Activated CD4-positive, alpha-beta T cell treated with anti-CD3 and anti-CD28 coated beads, Interleukin-2, amount 50 U/mL, for 4 hours (primary cell): ENCODE measurements around the gene ALK.

Source experiments
- DNase-seq, 2 experiments: peaks; one replicate each; pipeline ENCODE4 v3.0.0-alpha.2; 2020

ALK gene

DNA sequence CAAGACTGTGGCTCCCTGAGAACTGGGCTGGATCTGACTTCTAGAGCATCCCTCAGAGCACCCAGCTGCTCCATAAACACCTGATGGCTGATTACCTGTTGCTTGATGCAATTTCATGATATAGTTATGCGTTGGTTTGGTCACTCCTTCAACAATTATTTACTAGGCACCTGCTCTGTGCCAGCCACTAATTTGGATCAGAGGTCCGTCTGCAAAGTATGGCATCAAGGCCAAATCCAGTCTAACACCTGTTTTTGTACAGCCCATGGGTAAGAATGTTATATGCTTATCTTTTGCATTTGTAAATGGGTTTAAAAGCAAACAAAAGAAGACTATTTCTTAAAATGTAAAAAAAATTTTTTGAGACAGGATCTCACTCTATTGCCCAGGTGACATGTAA lies 348.2 kb downstream of the ALK start:
- DNase-seq, result no peak

DNA sequence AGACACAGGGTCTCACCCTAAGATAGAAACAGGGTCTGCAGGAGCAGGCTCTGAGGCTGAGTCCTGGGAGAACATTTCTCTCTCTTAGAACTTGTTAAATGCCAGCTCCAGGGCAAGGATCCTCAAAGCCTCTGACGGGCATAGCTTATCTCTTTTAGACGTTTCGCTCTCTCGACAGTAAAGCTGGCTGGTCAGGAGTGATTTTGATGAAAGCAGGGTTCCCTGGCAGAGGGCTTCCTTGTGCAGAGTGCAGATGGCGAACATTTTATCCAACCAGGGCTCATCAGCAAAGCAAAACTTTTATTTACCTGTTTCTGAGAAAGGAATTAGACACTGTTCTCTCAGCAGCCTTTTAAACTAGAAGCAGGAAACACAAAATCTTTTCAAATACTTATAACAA lies 350.8 kb downstream of the ALK start:
- no peak for DNase-seq

DNA sequence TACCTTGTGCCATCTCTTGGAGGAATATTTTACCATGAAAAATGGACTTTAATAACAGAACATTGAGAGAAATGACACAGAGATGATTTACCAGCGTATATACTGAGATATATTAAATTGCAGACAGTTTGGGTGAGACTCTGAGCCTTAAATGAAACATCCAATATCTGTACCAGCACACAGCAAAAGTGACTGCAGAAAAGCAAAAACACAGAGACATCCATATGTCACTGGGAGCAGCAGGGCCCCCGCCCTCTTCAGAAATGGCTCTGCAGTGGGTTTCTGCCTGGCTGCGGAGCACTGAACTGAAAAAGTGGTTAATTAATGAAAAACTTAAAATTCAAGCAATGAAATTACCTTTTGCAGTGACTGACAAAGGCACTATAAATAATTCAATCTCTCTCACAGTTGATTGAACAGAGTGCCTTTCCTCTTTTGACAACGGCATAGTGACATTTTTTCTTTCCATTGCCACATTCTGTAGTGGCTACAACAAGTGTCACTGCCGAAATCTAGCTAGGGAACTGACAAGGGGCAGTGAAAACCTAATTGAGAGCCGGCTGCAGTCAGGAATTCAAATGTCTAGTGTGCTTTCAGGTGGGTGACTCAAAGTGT lies 353.4 kb downstream of the ALK start:
- no peak for DNase-seq

DNA sequence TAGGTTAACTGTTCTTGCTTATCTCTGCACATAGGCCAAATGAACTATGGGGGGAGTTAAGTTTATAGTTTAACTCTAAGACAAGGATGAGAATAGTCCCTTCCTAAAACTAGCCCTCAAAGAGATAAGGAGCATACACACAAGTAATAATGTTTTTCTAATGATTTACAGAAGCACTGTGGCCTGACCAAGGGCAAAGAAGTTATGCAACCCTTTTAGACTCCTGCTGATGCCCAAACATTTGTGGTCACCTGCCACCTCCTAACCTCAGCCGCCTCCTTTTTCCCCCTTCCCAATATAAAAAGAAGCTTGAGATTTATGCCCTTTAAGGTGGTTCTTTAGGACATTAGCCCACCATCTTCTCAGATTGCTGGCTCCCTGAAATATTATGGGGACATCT lies 357.7 kb downstream of the ALK start:
- DNase-seq, result no peak

DNA sequence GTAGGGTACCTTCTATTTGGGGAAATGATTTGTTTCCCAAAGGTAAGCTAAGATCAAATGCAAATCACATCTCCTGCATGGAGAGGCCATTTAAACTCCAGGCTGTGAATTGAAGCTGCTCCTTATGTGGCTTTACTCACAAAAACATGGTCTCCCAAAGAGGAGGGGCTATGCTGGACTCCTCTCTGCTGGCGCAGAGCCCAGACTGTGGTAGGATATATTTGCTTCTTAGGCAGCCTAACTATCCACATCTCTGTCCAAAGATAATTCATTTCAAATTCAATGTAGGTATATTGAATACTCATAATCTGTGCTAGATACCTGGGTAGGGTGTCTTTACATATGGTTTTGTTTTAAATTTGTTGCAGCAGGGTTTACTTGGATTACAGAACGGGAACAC lies 358.5 kb downstream of the ALK start:
- no peak for DNase-seq

DNA sequence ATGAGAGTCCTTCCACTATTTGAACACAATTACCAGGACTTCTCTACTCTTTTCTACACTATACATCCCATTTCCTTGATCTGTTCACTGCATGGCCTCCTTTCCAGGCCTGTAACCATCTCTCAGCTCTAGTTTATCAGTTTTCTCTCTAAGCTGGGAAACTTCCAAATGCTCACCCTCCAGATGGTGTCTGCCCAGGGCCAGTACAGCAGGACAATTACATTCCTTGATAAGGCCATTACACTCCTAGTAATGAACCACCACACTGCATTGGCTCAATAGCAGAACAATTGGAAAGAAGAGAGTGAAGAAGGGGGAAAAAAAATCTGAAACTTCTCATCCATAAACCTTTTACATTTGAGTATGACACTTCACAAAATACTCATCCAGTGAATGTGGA lies 359.1 kb downstream of the ALK start:
- no peak for DNase-seq

DNA sequence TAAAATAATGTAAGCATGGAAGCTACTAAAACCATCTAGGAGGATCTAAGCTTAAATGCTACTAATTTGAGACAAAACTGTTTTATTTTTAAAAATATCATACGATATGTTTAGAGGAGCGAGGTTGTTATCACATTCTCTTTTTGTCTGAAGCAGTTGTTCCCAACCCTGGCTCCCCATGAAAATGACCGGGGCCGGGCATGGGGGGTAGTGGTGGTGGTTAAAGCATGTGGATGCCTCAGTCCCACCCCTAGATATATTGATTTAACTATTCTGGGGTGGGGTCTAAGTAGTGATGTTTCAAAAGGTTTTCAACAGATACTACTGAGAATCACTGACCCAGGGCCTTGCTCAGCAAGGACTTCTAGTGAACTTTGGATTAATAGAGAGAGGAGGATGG lies 359.8 kb downstream of the ALK start:
- no peak for DNase-seq

DNA sequence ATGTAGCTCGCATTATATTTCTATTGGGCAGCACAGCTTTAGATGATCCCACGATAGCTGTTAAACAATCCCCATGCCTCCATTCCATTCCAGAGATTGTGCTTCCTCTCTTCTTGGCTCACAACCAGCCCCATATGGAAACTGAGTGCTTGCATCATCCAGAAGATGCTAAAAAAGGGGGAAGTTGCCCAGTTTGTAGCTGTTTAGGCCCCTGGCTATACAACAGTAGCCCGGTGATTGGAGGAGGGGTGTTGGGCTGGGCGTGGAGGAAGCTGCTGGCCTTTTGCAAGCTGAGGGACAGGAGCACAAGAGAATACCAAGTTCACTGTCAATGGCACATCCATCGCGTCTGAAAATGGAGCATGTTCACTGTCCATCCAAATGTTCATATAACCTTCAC lies 360.2 kb downstream of the ALK start:
- no peak for DNase-seq

DNA sequence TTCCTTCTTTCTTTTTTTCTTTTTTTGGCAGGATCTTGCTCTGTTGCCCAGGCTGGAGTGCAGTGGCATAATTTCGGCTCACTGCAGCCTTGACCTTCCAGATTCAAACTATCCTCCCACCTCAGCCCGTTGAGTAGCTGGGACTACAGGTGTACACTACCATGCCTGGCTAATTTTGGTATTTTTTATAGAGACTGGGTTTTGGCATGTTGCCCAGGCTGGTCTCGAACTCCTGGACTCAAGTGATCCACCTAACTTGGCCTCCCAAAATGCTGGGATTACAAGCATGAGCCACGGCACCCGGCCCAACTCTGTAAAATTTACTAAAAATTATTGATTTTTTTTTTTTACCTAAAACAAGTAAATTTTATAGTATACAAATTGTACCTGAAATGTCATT lies 360.8 kb downstream of the ALK start:
- no peak for DNase-seq

DNA sequence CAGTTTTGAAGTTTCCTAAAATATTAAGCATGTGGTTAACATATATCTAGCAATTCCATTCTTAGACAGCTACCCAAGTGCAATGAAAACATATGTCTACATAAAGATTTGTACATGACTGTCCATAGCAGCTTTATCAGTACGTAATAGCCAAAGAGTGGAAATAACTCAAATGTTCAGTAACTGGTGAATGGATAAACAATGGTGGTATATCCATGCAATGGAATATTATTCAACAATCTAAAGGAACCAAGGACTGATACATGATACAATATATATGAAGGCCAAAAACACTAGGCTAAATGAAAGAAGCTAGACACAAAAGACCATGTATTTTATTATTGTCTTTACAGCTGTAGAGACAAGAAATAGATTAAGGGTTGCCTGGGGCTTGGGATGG lies 361.4 kb downstream of the ALK start:
- DNase-seq, result no peak

DNA sequence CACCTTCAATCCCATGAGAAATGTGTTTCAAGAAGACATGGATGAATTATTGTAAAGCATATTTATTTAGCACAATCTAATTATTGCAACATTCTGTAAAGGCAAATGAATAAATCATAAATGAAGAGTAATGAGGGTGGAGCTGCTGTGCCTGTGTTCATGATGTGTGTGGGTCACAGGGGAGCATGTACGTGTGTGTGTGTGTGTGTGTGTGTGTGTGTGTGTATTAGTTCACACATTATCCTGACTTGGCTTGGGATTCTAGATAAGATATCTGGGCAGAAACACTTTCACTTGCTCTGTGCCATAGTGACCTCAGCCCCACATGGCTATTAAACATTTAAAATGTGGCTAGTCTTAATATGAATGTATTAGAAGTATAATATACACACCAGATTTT lies 361.8 kb downstream of the ALK start:
- no peak for DNase-seq

DNA sequence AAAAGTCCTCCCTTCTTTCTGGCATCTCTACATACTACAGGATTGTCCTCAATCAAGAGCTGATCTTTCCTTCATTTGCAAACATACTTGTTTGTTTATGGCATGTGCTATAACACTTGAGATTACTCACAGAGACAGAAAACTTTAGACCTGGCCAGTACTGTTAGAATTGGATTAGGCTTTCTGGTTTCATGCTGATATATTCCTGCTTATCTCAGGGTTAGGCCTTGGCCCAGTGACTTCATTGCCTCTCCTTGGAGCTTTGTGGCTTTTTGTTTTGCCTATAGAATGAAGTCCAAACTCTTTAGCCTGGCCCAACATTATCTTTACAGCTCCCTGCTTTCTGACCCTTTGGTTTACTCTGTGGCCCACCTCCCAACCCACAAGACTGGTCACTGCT lies 363.3 kb downstream of the ALK start:
- no peak for DNase-seq

DNA sequence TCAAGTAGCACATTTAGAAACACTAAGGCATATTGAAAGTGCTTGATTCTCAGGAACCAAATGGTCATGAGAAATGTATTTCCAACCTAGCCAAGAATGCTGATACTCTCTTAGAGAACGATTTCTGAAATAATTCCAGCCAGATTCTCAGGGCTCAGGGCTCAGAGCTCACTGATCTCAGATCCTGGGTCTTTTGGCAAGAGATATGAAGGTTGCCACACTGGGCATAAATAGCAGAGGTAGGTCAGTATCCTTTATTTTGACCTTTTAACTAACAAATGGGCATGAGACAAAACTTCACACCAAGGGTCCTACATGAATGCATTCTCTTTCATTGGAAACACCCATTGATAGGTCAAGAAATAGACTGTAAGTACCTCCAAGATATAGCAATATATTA lies 364.1 kb downstream of the ALK start:
- no peak for DNase-seq

DNA sequence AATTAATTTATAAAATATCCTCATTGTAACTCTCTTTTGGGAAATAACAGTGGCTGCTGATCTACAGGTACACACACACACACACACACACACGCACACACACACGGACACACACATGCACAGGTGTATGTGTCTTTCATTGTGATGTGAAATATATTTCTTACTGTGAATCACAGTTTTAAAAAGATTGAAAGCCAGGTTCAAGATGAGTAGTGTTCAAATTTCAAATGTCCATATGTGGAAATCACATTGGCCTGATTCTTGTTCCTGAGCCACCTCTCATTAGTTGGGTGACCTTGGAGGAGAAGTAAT lies 372.4 kb downstream of the ALK start:
- no peak for DNase-seq

DNA sequence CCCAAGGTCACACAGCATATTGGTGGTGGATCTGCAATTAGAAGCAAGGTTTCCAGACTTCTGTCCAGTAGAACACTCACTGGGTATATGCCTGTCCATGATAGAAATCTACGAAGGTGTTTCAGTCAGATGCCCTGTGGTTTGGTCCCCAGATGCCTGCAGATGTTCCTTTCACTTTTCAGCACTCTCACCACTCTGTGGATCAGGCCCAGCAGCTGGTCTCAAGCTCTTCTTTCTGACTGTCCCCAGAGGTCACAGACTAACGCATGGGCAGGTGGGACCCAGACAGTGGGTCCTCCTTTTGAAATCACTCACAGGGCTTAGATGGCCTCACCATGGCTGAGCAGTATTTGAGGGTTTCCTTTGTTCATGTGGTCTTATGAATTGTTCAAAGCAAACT lies 376.5 kb downstream of the ALK start:
- no peak for DNase-seq

DNA sequence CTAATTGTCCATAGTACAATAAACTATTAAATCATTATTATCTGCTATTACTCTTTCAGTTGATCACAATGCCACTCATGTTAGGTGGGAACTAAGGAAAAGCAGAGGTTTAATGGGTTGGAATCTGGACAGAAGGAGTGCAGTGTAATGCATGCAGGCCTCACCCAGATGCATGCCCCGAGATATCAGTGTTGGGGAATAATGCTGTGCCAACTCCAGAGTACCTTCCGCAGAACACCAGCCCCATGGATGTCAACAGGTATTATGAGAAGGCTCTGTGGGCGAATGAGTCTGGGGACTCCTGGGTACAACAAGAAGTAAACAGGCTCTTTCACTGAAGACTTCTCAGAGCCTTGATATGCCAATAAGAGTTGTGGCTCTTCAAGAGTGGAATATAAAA lies 377.4 kb downstream of the ALK start:
- DNase-seq, result no peak

DNA sequence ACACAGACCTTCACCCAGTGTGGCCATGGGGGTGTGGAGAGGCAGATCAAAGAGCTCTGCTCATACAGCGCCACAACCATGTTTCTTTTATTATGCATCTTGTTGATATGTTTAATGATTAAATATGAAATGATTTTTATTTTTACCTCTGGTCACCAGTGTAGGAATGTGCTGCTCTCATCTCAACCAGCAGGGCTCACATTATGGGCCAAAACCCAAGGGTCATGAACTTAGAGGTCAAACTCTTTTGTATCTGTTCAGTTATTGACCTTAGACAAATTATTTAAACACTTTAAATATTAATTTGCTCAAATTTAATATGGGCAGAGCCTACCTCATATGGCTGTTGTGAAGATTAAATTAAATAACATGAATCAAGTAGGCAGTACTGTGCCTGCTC lies 386.2 kb downstream of the ALK start:
- DNase-seq, result no peak

DNA sequence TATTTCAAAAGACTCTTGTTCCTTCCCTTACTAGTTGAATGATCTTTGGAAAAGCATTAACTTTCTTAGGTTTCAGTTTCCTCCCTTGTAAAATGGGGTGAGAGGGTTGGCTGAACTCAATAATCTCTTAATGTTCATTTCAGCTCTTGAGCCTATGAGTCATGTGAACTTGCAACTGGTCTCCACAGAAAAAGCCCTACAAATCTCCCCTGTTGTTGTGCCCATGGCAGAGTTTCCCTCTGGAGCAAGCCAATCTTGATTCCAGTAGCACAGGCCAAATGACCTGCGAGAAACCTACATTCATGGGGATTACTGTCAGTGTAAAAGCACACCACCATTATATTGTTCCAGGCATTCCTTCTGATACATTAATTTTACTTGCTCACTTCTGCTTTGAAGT lies 388.9 kb downstream of the ALK start:
- no peak for DNase-seq

DNA sequence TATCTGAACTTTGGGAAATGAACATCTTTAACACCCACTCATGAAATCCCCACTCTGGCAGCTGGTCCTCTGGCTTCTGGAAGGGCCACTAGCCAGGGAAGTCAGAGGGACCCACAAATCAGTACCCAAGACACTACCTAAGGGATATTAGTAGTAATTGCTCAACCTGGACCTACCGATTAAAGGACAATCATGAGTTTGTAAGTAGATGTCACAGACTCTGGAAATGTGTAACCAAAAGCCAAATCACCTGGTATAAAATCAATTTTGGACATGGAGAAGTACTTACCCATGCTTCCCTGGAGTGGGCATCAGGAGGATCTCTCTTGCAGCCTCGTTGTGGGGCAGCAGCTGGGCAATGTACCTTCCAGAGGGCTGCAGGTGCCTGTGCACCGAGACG lies 389.8 kb downstream of the ALK start:
- DNase-seq, result no peak

DNA sequence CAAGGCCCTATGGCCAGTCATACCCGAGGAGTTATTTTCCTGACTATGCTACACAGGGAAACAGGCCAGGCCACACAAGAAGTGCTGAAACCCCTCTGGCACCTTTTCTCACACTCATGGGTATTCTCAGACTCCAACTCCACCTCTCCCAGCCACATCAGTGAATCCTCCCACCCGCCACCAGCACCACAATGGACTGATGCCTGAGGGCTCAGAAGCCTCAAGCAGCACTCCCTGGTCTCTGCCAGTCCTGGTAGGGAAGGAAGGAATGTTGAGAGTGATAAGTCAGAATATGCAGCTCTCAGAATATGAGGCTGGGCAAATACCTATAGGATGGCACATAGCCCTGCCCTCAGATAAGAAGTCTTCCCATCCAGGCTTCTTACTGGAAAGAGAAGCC lies 391.1 kb downstream of the ALK start:
- no peak for DNase-seq

DNA sequence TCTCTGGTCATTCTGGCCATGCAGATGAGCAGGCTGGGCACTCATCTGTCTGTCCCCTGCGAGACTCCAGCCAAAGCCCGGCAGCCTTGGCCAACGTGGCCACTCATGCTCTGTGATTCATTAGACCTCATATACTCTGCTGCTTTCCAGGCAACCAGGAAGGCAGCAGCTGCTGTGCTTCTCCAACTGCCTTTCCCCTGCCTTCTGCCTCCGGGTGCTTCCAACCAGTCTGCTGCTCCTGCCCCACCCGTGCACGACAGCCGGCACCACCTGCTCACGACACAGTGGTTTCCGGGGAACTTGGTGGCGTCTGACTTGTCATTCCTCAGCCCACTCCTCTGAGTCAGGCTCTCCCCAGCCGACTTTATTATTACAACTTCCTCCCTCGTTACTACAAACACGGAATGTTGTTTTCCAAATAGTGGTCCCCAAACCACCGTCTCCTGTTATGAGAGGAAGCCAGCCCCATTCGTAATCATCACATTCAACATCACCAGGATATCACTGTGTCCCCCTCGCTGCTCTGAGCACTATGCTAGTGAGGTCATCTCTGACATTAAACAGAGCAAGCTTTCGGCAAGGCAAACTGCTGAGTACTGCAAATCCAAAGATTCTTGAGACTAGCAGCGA lies 392.4 kb downstream of the ALK start:
- no peak for DNase-seq

DNA sequence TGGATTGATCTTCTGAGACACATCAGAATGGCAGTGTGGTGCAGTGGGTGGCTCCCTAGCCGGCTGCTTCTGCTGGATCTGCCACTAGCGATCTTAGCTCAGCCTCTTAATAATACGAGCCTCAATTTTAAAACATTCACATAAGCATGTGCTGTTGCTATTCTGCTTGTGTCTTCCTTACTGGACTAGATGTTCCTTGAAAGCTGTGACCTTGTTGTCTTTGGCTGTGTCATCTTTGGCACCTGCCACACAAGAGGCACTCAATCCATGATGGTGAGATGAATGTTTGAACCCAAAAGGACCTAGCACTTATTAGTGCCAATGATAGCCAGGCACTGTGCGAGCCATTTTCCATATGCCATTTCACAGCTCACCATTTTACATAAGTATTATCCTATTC lies 393.0 kb downstream of the ALK start:
- no peak for DNase-seq

DNA sequence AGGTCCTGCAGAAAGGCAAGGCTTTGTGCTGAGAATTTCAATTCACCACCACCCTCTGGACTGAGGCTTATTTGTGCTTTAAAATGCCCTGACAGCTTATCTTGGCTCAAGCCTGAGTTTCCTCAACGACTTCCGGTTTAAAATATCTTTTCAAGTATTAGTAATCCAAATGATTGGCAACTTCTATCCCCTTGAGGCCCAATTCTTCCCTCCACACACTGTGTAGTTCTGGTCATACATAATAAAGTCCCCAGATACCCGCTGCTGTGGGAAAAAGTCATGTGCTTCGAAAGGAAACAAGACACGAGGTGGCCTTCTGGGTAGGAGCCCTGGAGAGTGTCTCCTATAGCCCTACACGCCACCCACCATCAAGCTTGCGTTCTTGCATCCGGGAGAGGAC lies 393.4 kb downstream of the ALK start:
- DNase-seq, result no peak

DNA sequence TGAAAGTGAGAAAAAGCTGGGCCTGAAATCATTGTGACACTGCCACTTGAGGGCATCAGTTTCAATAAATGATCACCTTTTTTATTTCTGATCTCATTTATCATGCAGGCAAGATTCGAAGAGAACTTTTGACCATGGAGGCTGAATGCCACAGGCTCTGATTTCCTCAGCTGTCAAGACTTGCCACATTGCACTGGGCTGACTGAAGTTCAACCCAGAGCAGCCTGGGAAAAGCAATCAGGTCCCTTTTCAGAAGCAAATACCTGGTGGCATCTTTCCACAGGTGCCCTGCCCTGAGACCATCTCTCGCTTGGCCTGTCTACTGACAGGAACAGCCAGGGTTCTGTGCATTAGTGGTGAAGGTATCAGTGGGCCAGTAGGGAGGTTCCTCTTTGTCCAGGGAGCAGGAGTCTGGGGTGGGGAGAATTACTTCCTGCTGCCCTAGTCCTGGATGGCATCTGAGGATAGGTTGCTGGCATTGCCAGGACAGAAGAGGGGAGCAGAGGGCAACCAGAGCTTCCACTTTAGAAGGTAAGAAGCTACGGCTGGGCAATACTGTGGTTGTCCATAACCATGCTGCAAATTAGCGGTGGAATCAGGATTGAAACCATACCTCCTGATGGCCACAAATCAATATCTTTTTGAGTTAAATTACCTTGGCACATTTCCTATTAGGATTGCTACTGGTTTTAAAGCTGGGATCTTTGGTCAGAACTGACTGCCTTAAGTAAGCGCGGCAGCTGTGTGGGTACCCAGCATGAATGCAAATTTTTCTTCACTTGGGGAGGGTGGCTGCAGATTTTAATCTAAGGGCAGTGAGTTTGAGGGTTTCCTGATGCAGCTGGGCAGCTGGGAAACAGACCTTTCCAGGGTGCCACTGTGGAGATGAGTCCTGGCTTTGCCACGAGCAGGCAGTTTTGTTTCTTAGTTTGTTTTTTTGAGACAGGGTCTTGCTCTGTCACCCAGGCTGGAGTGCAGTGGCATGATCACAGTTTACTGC lies 394.5 kb downstream of the ALK start:
- no peak for DNase-seq
